Activated T-helper 17 cell treated with anti-CD3 and anti-CD28 coated beads, Interleukin-2, amount 50 U/mL, for 72 hours (primary cell): ENCODE results near the gene GLT6D1. TPM values are rescaled to one million over a fixed set of nuclear protein-coding genes. Genes with fewer than 3 reads are reported as not detected.
"Not testable (repeated sequence)": the region's sequence is repeated elsewhere in the genome, so short reads cannot be mapped to it uniquely, and the experiment has no call there.

ENCODE experiments used
- ATAC-seq: fragments of 150-1000 bp; cut with Tn5 transposase; replicated peaks from 2 replicates; pipeline ENCODE4 v1.10.0; 2021; ENCODE audit warnings: mild to moderate bottlenecking, moderate library complexity
- H3K27ac Mint-ChIP-seq: one replicate; pipeline ENCODE4 v1.8.0; 2022; ENCODE audit warnings: mixed read lengths
- H3K27me3 Mint-ChIP-seq: one replicate; pipeline ENCODE4 v1.8.0; 2022; ENCODE audit warnings: mixed read lengths
- H3K36me3 Mint-ChIP-seq: one replicate; pipeline ENCODE4 v1.8.0; 2022; ENCODE audit warnings: low read depth, mild to moderate bottlenecking, mixed read lengths
- H3K4me1 Mint-ChIP-seq: one replicate; pipeline ENCODE4 v1.8.0; 2022; ENCODE audit warnings: mixed read lengths
- H3K4me3 Mint-ChIP-seq: one replicate; pipeline ENCODE4 v1.8.0; 2022; ENCODE audit warnings: mild to moderate bottlenecking, mixed read lengths
- H3K9me3 Mint-ChIP-seq: one replicate; pipeline ENCODE4 v1.8.0; 2022; ENCODE audit warnings: mixed read lengths
- total RNA-seq, 2 donors: library from RNA; stranded (reverse); gene quantifications; one replicate each; pipeline ENCODE4 v1.2.3, GENCODE V29; 2022

The GLT6D1 gene
- total RNA-seq, 2 donors from 2014 or later, result not detected

DNA sequence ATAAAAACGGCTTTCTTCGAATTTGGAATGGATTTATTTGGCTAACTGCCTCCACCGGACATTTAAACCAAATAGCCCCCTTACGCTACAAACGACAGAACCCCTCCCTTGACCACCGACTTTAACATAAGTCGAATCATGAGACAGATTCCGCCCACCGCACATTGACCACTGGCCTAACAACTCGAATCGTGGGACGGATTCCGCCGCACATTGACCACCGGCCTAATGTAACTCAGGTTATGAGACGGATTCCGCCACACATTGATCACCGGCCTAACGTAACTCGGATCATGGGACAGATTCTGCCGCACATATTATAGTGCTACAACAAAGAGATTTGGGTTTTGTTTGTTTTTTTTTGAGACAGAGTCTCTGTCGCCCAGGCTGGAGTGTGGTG is 21.1 kb upstream of the GLT6D1 start:
- Mint-ChIP-seq H3K27me3 (peaks cover 4% of the 10 kb centered on the region), H3K36me3 (no peaks in the 10 kb centered on the region), H3K9me3 (no peaks in the 10 kb centered on the region), H3K4me1 (no peaks in the 10 kb centered on the region), H3K4me3 (no peak overlapping the region), H3K27ac (no peak overlapping the region)
- ATAC-seq, result no peak

DNA sequence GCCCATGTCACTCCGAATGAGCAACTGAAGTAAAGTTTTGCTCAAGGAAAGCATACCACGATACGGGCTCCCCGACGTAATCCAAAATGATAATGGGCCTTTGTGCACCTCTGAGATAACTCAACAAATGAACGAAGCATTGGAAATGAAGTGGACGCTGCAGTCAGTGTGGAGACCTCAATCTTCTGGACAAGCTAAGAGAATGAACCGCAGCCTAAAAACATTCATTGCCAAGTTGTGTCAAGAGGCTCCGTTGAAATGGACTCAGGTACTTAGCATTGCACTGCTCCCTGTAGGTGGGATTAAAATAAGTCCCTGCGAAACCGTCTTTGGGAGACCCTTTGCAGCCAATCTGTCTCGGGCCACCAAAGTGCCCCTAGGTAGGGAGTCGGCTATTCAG is 19.9 kb upstream of the GLT6D1 start:
- H3K4me1 Mint-ChIP-seq, result no peaks in the 10 kb centered on the region
- no peaks in the 10 kb centered on the region for H3K36me3 Mint-ChIP-seq
- H3K4me3 Mint-ChIP-seq, result no peak overlapping the region
- H3K27ac Mint-ChIP-seq, result no peak overlapping the region
- H3K27me3 Mint-ChIP-seq, result peaks cover 8% of the 10 kb centered on the region
- H3K9me3 Mint-ChIP-seq, result no peaks in the 10 kb centered on the region
- no peak for ATAC-seq

DNA sequence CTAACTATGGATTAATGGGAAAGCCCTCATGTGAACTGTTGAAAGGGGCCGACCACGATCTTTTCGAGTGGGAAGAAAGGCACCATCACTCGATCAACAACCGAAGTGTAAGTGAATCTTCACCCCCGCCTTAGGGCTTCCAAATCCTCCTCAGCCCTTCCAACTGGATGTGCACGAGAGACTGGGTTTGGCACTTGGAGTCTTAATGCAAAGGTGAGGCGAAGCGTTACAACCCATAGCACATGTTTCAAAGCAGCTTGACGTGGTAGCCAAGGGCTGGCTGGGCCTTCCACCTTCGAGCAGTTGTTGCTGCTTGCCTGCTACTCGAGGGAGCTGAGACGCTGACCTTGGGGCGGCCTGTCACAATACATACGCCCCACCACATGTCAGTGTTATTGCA is 18.1 kb upstream of the GLT6D1 start:
- no peak overlapping the region for H3K4me3 Mint-ChIP-seq
- no peak for ATAC-seq
- H3K27ac Mint-ChIP-seq, result no peak overlapping the region
- H3K36me3 Mint-ChIP-seq, result no peaks in the 10 kb centered on the region
- H3K4me1 Mint-ChIP-seq, result no peaks in the 10 kb centered on the region
- H3K27me3 Mint-ChIP-seq, result peaks cover 11% of the 10 kb centered on the region
- no peaks in the 10 kb centered on the region for H3K9me3 Mint-ChIP-seq

DNA sequence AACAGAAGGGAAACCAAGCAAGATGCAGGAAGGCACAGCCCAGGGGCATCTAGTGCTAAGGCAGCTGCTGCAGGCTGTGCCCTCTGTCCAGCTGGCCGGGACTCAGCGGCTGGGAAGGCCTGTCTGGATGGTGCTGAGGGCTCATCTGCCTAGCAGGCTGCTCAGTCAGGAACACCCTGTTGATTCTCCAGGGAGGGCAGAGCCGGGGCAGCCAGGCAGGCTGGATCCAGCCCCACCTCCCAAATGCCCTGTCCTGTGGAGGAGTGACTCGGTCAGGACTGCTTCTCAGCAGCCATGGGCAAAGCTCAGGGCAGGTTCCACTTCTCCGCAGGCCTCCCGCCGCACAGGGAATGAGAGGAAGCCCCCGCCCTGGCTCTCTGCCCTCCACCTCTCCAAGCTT is 16.0 kb upstream of the GLT6D1 start:
- H3K9me3 Mint-ChIP-seq, result peaks cover 3% of the 10 kb centered on the region
- H3K27me3 Mint-ChIP-seq, result peaks cover 16% of the 10 kb centered on the region
- no peak overlapping the region for H3K4me3 Mint-ChIP-seq
- no peaks in the 10 kb centered on the region for H3K36me3 Mint-ChIP-seq
- H3K27ac Mint-ChIP-seq, result no peak overlapping the region
- H3K4me1 Mint-ChIP-seq, result no peaks in the 10 kb centered on the region
- no peak for ATAC-seq

DNA sequence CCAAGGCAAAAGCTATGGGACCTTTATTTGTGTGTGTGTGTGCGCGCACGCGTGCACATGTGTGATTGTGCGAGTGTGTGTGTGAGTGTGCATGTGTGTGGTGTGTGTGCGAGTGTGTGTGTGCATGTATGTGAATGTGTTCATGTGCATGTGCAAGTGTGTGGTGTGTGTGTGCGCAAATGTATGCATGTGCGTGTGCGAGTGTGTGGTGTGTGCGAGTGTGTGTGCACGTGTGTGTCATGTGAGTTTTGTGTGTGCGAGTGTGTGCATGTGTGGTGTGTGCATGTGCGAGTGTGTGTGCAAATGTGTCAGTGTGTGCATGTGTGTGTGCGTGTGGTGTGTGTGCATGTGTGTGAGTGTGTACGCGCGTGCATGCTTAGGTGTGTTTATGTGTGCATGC is 11.1 kb upstream of the GLT6D1 start:
- no peak overlapping the region for H3K27ac Mint-ChIP-seq
- no peaks in the 10 kb centered on the region for H3K4me1 Mint-ChIP-seq
- ATAC-seq, result no peak
- peaks cover 12% of the 10 kb centered on the region for H3K9me3 Mint-ChIP-seq
- no peaks in the 10 kb centered on the region for H3K36me3 Mint-ChIP-seq
- H3K27me3 Mint-ChIP-seq, result peaks cover 15% of the 10 kb centered on the region
- H3K4me3 Mint-ChIP-seq, result no peak overlapping the region

DNA sequence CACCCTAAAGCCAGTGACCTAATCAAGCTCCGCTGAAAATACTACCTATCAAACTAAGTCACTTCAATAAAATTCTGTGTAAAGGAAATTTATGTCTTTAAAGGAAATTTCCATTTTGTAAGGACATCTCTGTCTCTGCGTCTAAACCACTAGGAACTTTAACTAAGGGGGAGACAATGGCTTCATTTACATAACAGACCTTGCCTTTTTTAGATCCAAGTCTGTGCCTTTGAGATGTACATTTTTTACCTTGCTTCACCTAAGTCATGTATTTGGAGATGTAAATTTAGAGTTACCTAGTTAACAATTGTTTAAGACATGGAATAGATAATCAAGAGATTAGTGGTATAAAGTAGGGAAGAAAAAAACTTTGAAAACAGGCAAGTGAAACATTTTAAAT is 10.2 kb upstream of the GLT6D1 start:
- Mint-ChIP-seq H3K4me3 (no peak overlapping the region), H3K4me1 (no peaks in the 10 kb centered on the region), H3K27ac (no peak overlapping the region), H3K9me3 (peaks cover 21% of the 10 kb centered on the region), H3K27me3 (peaks cover 10% of the 10 kb centered on the region), H3K36me3 (no peaks in the 10 kb centered on the region)
- no peak for ATAC-seq

DNA sequence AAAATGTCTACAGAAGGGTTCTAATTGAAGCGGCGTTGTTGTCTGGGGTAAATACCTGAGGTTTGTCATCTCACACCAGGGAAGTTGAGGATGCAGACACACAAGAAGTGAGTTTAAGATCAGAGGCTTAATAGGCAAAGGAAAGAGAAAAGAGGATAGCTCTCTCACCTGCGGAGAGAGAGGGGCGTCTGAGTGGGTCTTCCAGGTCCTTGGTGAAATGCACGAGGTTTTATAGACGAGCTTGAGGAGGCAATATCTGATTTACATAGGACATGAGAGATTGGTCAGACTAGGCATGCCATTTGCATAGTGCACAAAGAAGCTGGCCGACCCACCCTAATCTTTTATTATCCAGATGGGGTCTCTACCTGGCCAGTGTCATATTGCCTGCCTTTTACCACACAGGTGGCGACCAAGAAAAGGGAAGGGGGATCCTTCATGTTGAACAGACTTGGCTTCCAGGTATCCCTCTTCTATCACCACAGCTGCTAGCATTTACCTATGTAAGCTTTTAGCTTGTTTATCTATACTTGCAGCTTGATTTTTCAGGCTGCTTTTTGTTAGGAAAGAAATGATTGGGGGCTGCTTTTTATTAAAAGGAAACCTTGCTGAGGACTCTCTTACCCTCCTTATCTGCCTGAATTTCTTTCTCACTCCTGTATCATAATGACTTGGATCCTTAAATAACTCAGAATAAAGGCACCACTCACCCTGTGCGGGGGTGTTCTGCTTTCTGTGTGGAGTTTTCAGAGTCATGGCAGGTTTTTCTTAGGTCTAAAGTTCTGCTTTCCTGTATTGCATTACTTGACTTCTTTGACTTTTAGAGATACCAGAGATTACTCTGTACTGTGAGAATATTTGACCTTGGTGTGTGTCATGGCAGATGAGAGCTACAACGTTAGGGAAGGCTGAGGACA is 9.4 kb upstream of the GLT6D1 start:
- H3K36me3 Mint-ChIP-seq, result no peaks in the 10 kb centered on the region
- no peak overlapping the region for H3K4me3 Mint-ChIP-seq
- H3K9me3 Mint-ChIP-seq, result peaks cover 22% of the 10 kb centered on the region
- no peaks in the 10 kb centered on the region for H3K4me1 Mint-ChIP-seq
- H3K27ac Mint-ChIP-seq, result no peak overlapping the region
- no peak for ATAC-seq
- peaks cover 10% of the 10 kb centered on the region for H3K27me3 Mint-ChIP-seq

DNA sequence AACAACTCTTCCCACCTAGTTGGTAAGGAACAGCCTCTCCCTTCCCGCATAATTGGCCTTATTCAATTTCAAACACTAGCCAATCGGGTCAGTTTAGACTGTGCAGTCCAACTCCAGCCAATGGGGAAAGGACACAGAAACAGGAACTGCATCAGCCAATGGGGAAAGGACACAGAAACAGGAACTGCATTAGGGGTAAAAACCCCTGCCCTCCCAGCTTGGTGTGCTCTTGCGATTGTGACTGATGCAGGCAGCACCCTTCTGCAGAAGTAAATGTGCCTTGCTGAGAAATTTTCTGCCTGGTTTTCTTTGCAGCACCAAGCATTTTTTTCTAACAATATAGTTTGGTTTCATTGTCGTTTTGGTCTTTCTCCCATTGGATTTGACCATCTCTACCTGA is 8.5 kb upstream of the GLT6D1 start:
- Mint-ChIP-seq H3K36me3 (no peaks in the 10 kb centered on the region), H3K27me3 (peaks cover 13% of the 10 kb centered on the region), H3K4me1 (no peaks in the 10 kb centered on the region), H3K4me3 (no peak overlapping the region), H3K27ac (no peak overlapping the region), H3K9me3 (peaks cover 26% of the 10 kb centered on the region)
- ATAC-seq, result no peak

DNA sequence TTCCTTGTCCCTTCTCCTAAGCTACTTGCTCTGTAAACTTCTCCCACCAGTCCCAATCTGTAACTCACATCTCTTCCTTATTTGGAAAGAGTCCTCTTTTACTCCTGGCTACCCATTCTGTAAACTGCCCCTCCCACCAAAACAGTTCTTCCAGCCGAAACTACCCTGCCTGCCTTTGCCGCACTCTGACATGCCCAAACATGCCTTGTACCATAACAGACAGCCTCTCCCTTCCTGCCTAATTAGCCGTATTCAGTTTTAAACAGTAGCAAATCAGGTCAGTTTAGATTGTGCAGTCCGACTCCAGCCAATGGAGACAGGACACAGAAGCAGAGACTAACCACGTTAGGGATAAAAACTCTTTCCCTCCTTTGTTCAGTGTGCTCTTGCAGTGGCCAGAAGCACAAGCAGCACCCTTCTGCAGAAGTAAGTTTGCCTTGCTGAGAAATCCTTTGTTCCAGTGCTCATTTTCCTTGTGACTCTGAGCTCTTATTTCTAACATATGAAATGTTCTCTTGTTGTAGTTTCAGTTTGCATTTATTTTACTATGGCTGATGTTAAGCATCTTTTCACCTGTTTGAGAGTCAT is 5.4 kb upstream of the GLT6D1 start:
- H3K4me3 Mint-ChIP-seq, result no peak overlapping the region
- peaks cover 24% of the 10 kb centered on the region for H3K9me3 Mint-ChIP-seq
- no peaks in the 10 kb centered on the region for H3K4me1 Mint-ChIP-seq
- no peaks in the 10 kb centered on the region for H3K36me3 Mint-ChIP-seq
- no peak for ATAC-seq
- H3K27ac Mint-ChIP-seq, result no peak overlapping the region
- H3K27me3 Mint-ChIP-seq, result peaks cover 16% of the 10 kb centered on the region

DNA sequence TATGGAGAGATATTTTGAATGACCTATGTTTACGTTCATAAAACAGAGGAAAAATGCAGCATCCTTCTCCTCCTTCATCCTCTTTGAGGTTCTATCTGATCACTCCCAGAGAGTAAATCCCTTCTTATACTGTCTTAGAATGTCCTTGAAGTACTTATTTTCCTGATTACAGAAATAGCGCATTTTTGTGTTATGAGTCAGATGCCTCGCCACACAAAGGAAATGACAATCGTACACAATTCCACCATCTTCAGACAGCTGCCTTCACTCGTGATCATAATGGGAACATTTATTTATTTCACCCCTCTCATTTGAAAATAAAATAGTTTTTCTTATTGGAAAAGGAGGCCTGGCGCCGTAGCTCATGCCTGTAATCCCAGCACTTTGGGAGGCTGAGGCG is 2.4 kb upstream of the GLT6D1 start:
- no peaks in the 10 kb centered on the region for H3K36me3 Mint-ChIP-seq

DNA sequence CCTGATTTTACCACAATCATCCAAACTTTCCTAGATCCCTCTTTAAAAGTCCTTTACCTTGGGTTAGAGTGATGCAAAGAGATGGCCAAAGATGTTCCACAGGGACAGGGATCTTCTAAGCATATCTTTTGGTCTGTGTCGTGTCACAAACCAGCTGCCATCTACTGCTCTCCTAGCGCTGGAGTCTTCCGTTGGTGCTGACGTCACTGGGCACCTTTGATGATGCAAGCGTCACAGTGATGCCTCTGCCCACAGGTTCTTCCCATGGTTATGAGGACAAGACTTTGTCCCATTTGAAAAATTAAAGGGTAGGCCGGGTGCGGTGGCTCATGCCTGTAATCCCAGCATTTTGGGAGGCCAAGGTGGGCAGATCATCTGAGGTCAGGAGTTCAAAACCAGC is 1.7 kb upstream of the GLT6D1 start:
- Mint-ChIP-seq H3K27ac (no peak overlapping the region), H3K4me1 (no peaks in the 10 kb centered on the region), H3K36me3 (no peaks in the 10 kb centered on the region), H3K27me3 (peaks cover 33% of the 10 kb centered on the region), H3K9me3 (peaks cover 19% of the 10 kb centered on the region), H3K4me3 (no peak overlapping the region)
- no peak for ATAC-seq

More for the DNA sequence above, 2.4 kb upstream of the GLT6D1 start:
- peaks cover 19% of the 10 kb centered on the region for H3K9me3 Mint-ChIP-seq
- peaks cover 28% of the 10 kb centered on the region for H3K27me3 Mint-ChIP-seq
- no peak overlapping the region for H3K4me3 Mint-ChIP-seq
- no peak overlapping the region for H3K27ac Mint-ChIP-seq
- H3K4me1 Mint-ChIP-seq, result no peaks in the 10 kb centered on the region
- no peak for ATAC-seq

DNA sequence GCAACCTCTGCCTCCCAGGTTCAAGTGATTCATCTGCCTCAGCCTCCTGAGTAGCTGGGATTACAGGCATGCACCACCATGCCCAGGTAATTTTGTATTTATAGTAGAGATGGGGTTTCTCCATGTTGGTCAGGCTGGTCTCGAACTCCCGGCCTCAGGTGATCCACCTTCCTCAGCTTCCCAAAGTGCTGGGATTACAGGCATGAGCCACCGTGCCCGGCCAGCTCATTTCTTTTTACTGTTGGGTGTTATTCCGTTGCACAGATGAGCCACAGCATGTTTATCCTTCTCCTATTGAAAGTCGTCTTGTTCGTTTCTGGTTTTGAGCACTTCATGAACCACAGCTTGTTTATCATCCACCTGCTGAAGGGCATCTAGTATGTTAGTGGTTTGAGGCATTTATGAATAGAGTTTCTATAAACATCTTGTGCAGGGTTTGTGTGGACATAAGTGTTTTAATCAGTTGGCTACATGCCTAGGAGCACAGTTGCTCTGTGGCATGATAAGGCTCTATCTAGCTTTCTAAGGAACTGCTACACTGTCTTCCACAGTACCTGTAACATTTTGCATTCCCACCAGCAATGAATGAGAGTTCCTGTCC is 2.3 kb downstream of the GLT6D1 start:
- not testable (repeated sequence) for H3K9me3 Mint-ChIP-seq, H3K4me1 Mint-ChIP-seq, ATAC-seq, H3K36me3 Mint-ChIP-seq, H3K27ac Mint-ChIP-seq, H3K4me3 Mint-ChIP-seq
- H3K27me3 Mint-ChIP-seq, result peaks cover 42% of the 10 kb centered on the region

DNA sequence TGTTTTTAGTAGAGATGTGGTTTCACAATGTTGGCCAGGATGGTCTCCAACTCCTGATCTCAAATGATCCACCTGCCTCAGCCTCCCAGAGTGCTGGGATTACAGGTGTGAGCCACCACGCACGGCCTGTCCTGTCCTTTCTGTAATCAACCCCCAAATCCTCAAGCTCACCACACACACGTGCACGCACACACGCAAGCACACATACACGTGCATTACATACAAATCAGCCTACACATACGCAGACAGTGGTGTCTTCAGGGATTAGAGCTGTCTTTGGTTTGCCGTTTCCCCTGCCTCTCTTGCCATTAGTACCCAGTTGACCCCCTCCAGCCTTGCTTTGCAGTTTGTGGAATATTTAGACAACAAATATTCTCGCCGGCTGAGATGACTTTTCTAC is 6.5 kb downstream of the GLT6D1 start:
- ATAC-seq, result no peak
- H3K4me3 Mint-ChIP-seq, result no peak overlapping the region
- peaks cover 3% of the 10 kb centered on the region for H3K9me3 Mint-ChIP-seq
- peaks cover 39% of the 10 kb centered on the region for H3K27me3 Mint-ChIP-seq
- no peak overlapping the region for H3K27ac Mint-ChIP-seq
- no peaks in the 10 kb centered on the region for H3K36me3 Mint-ChIP-seq
- H3K4me1 Mint-ChIP-seq, result no peaks in the 10 kb centered on the region

DNA sequence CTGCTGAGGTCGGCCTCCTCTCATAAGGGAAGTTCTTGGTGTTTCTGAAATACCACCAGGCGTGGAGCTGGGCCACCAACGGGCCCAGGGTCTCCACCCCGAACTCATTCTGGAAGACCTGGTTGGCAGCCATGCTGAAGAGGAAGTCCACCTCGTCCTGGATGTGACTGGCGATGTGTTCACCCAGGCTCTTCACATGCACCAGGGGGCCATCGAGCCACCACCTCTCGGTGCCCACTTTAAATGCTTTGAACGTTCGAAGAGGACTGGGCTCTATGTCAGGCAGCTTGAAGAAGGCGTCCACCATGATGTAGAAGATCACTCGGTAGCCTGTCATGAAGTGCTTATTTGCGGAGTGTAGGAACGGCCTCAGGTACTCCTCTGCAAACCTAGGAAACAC is 15.1 kb downstream of the GLT6D1 start:
- Mint-ChIP-seq H3K27me3 (peaks cover 5% of the 10 kb centered on the region), H3K9me3 (peaks cover 7% of the 10 kb centered on the region), H3K4me1 (no peaks in the 10 kb centered on the region), H3K4me3 (no peak overlapping the region), H3K27ac (no peak overlapping the region), H3K36me3 (no peaks in the 10 kb centered on the region)
- no peak for ATAC-seq

DNA sequence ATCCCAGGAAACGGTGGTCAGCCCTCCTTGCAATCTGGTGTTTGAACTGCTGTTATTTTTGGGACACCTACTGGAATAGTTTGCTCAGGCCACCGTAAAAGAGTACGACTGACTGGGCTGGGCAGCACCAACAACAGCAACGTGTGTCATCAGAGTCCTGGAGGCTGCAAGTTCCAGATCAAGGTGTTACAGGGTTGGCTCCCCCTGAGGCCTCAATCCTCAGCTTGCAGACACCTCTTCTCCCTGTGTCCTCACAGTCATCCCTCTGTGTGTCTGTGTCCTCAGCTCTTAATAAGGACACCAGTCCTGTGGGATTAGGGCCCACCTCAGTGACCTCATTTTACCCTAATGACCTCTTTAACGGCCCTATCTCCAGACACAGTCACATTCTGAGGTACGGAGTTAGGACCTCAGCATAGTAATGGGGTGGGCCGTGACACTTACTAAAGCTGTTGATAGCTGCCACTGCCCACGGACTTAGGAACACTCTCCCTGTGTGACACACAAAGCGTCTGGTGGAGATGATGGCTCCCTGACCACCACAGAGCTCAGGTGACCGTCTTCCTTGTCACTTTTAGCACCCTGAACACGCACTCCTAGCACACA is 16.8 kb downstream of the GLT6D1 start:
- Mint-ChIP-seq H3K27me3 (peaks cover 5% of the 10 kb centered on the region), H3K4me1 (no peaks in the 10 kb centered on the region), H3K4me3 (no peak overlapping the region), H3K9me3 (peaks cover 4% of the 10 kb centered on the region), H3K36me3 (no peaks in the 10 kb centered on the region), H3K27ac (no peak overlapping the region)
- ATAC-seq, result no peak
